GM18873 (cell line): ENCODE data around the gene CCL1.

ENCODE experiments used
- ATAC-seq: cut with Tn5 transposase; IDR thresholded peaks from one replicate; pipeline ENCODE4 v1.9.1; 2021; ENCODE audit warnings: mild to moderate bottlenecking, moderate library complexity, moderate number of reproducible peaks; ENCODE audit not compliant: unreplicated experiment, low FRiP score

The CCL1 gene, protein sequence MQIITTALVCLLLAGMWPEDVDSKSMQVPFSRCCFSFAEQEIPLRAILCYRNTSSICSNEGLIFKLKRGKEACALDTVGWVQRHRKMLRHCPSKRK

DNA sequence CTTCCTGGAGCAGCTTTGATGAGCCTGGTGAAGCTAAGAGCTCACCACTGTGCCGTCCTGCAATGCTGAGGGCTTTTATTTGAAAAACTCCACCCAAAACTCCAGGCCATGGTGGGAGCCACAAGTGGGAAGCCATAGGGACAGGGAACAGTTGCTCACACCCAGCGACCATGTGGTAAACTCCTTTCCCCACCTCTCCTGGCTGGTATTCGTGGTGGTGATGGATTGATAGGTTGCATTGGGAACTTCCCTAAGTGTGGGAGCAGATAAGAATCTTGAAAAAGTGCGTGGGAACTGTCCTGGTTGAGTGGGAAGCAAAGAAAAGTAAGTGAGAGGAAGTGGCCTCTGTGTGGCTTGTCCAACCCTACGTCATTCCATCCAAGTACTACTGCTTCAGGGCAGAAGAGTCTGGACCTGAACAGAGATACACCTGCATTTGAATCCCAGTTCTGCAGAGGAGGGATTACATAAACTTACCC lies at the start of gene CCL1:
CCL1 (minus strand) TSS at position 51 of the 479 bp plus-strand sequence. CDS start 72 bp downstream, outside the sequence.
- no peak for ATAC-seq

DNA sequence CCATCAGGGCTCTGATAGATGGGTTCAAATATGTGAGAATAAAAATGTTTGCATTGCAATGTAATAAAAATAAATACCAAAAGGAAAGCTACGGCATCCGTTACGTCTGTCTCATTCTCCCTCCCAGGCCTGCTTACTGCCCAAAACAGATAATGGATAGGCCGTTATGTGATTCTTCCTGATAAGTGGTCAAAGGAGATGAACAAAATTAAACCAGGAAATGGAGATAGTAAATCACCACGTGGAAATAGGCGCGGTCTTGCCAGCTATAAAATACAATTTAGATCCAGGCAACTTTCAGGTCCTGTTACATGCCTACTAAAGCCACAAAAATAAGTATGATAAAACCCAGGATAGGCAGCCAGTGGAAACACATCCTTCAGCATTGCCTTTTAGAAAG lies 49.5 kb upstream of the CCL1 start:
- ATAC-seq = no peak

DNA sequence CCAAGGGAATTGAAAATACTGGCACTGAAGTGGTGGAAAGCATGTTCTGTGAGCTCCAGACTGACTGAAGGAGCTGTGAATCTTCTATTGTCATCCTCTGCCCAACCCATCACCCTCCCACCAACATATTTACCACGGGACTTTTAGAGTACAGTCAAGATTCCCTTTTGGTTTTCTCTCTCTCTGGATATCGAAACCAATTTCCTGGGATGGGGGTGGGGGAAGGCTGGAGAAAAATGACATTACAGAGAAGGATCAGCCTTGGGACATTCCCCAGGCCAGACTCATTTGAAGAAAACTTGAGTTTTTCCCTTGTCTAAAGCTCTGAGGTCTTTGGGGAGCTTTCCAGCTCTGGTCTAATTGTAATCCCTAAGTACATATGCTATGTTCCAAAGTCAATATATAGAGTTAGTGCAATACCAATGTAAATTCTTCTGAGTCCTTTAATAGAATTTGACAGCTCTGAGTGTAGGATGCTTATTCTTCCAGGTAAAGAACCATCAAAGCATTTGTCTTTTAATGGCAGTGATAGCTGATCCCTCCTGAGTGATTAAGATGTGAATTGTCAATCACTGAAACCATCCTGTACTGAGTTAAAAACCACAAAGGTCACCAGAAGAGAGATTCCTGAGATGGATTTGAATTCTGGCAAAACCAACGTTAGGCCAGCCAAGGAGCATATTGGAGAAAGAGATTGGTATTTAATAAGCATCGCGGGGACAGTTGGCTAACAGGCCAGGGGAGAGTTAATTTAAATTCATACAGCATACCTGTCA lies 48.8 kb upstream of the CCL1 start:
- ATAC-seq = no peak

DNA sequence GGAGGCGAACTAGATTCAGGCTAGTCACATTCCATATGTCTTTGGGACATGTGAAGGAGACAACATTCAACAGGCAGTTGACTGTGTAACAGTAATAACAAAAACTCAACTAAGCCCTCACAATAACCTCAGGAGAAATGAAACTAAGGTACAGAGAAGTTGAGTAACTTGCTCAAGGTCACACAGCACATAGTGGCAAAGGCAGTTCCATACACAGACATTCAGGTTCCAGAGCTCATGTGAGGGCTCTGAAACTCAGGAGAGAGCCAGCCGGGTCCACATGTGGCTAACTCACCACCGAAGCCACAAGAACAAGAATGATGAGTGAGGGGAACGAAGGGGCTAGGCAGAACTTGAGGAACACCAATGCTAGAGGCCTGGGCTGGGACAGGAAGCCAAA lies 46.3 kb upstream of the CCL1 start:
- no peak for ATAC-seq

DNA sequence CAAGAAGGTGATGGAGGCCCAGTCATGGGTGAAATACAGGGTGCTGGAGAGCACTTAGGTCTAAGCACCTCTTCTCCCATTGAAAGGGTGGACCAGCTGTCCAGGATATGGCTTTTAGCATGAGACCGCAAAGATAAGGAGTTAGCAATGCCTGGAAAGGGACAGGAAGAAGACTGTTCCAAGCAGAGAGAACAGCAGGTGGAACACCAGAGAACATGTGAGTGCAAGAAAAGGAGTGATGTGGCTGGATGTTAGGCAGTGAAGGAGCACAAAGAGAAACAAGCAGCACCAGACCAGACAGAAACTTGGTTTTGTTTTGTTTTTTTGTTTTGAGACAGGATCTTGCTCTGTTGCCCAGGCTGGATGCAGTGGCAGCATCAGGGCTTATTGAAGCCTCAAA lies 45.4 kb upstream of the CCL1 start:
- no peak for ATAC-seq

DNA sequence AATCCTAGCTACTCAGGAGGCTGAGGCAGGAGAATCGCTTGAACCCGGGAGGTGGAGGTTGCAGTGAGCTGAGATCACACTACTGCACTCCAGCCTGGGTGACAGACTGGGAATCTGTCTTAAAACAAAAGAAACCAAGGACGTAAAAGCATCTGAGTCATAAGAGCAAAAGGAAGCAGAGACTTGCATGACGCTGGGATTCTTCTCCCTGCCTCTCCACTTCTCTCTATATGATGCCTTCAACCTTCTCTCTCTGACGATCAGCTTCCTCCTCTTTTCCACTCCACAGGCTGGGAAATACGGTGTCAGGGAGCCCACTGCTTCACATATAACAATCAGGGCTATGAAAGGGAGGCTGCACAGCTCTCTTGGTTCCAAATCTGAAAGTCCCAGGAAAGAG lies 43.2 kb upstream of the CCL1 start:
- ATAC-seq = no peak

DNA sequence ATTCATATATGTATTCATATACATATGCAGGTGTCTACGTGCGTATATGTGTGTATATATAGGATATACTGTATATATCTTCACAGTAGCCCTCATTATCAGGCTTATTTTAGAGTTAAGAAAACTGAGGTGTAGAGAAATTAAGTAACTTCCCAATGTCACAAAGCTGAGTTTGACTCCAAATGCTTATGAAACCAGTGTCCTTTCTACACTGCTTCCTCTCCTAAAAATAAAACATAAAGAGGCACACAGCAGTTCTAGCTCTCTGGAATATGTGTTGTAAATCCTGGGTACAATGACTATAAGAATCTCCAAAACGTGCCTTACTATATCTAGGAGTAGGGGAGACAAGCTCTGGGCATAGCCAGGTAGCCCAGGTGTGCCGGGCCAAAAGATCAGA lies 40.0 kb upstream of the CCL1 start:
- ATAC-seq = no peak

DNA sequence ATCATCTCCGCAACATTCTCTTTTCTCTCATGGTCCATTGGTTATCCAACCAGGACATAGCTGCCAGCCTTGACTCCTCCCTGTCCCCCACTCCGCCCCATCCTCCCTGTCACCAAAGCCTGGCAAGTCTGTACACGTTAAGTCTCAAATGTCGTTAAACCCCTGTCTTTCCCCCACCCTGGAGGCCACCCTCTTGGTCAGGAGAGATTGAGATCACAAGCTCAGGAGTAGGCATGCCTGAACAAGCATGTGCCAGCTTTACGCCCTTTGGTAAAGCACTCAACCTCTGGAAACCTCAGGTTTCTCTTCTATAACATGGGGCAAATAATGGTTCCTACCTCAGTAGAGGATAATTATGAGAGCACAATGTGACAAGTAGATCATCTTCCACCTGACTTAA lies 38.1 kb upstream of the CCL1 start:
- no peak for ATAC-seq

DNA sequence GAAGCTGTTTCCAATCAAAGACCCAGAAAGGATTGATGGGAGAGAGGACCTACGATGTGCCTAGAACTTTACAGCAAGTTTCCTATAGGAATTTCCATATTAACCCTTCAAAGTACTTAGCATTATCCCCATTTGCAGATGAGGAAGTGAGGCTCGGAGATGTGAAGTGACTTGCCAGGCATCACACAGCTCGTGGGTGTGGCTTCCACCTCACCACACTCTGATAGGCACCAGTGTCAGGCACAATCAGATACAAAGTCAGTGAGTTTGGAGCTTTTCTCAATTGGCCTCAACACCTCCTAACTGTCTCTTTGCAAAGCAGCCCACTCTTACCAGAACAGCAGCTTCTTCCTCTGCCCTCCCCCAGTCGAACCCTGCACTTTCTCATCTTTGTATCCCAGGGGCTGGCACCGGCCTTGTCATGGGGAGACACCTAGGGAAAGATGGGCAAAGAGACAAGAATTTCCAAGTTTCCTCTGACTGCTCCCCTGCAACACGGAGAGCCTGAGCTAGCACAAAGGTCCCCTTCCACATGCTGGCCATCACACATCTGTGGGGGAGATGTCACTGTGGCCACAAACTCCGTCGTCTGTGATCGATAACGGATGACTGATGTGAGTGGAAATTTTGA lies 37.4 kb upstream of the CCL1 start:
- no peak for ATAC-seq

DNA sequence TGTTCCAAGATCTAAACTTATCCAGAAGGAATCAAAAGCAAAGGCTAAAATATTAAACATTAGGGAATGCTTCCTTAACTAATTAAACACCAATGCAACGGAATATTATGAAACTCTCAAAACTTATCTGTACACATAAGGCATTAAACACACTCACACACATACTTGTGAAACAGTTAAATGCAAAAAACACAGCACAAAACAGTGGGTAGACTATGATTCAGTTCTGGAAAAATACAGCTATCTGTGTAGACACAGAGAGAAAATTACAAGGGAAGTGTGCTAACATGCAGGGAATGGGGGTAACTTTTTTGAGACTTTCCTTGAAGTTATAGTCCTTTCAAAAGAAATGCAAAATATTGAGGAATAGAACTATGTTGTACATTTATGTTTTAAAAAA lies 36.7 kb upstream of the CCL1 start:
- no peak for ATAC-seq

DNA sequence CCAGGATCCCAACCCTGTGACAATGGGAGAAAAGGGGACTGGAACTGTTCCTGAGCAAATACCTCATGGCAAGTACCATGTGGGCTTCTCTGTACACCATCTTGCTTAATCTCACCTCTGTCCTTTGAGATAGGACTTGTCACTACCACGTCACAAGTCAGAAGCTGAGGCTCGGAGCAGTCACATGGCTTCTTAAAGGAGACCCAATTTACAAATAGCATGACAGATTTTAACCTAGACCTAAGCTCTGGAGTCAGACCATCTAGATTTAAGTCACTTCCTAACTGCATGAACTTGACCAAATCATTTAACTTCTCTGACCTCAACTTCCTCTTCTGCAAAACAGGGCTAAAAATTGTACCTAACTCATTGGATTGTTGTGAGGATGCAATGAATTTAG lies 36.0 kb upstream of the CCL1 start:
- ATAC-seq = no peak

DNA sequence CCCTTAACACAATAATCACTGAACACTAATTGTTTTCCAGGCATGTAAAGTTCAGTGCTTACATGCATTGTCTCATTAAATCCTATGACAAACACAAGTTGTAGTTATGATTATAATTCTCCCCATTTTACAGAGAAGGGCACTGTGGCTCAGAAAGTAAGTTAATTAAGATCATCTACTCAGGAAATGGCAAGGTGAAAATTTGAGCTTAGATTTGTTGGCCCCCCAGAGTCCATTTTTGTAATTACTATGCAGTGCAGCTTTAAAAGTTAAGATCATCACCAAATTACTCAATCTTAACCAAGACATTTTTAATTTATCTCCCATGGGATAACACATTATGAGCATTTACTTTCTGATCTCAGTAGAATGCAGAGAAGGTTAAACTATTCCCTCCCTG lies 34.2 kb upstream of the CCL1 start:
- no peak for ATAC-seq

DNA sequence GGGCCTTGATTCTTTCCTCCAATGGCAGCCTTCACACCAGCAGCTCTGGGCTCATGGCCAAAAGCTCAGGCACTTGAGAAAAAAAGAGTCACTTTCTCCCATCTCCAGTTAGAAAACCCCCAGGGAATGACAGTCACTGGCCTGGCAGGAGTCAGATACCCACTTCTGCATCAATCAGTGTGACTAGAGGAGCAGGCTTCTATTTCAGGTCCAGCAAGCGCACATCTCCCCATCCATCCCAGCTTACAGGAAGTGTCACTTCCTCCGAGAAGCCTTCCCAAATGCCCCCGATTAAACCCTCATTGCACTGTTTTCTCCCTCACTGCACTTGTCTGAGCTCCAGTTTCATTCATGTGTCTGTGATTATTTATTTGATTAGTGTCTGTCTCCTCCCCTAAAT lies 30.4 kb upstream of the CCL1 start:
- ATAC-seq = no peak

DNA sequence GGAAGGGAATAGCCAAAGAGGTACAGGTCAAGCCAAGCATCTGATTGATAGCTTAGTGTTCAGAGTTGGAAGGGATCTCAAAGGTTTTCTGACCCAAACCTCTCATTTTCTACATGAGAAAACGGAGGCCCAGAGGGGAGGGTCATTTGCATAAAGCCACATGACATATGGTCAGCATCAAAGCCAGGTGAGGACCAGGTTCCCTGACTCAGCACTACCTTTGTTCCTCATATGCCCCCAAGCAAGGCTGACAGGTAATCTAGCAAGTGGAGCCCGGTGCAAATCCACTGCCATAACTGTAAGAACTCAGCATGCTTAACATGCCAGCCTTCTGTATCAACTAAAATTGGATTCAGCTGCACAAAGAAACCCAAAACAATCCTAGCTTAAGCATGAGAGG lies 28.2 kb upstream of the CCL1 start:
- no peak for ATAC-seq

DNA sequence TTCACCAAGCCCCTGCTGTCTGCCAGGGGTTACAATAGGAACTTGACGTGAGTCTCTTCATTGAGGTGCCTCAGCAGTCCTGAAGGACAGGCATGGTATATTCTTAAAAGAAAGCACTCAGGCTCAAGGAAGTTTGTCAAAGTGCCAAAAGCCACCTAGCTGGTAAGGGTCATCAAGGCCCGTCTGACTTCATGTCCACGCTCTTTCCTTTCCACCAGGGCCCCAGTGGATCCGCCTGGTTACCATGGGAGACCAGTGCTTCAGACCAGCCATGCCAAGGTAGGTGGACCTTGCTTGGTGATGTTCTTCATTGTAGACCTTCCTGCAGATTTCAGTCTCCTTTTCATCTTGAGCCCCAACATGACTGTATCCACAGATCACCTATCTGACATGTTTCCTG lies 27.6 kb upstream of the CCL1 start:
- ATAC-seq = no peak

DNA sequence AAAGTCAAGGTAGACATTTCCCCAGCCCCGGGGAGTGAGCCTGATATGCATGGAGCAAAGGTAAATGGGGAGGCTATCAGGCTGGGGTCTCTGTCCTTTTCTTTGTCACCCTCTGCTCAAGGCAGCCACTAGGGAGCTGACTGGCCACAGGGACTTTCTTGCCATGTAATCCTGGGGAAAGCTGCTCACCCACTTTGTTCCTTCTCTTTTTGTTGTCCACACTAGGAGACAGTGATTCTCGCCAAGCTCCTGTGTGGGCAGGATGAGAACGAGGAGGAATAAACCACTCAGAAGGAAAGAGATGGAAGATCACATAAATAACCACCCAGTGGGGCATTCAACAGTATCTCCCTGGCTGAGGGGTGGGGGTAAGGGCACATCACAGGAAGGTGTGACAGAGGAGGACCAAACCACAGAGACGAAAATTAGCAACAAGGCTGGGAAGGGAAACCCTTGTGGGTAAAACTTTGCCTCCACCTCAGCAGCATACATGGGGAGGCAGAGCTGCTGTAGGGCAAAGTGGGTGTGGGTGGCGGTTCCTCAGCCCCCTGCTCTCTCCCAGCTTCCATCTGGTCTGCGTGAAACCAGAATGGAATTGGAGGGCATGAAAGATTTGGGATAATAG lies 26.2 kb upstream of the CCL1 start:
- no peak for ATAC-seq

DNA sequence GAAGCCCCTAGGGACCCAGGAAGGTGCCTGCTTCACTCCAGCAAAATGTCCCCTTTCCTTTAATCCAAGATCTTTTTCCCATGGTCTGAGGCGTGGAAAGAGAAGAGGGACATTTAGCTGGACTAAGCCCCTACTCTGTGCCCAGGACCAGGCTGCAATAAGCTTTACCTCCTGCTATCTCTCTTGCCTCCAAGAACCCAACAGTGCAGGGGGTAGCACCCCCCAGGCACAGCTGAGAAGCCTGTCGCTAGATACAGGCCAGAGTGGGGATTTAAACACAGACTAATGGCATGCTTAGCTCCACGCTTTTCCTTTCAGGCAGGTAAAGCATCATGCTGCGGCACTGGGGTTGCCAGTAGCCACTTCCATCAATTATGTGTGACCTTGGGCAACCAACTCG lies 24.5 kb upstream of the CCL1 start:
- ATAC-seq = no peak

DNA sequence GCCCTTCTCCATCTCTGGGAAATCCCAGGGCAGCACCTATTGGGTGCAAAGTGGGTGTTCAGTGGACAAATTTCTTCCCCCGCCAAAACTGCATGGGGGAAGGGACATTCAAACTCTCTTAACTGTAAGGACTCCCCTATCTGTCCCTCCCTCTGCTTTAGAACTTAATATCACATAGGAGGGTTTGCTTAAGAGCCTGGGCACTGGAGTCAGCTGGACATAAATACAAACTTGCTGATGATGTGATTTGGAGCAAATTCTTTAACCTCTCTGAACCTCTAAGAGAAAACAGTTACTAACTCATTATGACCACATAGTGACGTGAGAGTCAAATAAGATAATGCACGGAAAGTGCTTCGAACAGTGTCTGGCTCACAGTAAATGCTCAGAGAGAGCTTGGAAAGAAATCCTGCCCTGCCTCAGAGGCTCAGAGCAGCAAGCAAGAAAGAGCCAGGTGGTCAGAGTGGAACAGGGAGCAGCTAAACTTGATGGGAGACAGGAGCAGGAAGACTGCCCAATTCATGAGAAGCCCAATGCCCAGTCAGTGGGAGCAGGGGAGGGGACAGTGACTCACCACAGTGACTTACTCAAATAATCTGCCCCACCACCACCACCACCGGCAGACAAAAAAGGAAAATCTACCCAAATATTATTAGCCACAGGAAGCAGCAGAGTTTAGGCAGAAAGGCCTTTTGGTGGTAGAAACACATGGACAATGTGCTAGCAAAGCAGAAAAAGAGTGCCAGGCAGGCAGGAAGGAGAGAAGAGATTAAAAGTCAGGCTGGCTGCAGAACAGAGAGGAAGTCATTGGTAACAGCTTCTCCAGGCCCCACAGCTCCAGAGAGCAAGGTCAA lies 23.9 kb upstream of the CCL1 start:
- no peak for ATAC-seq

DNA sequence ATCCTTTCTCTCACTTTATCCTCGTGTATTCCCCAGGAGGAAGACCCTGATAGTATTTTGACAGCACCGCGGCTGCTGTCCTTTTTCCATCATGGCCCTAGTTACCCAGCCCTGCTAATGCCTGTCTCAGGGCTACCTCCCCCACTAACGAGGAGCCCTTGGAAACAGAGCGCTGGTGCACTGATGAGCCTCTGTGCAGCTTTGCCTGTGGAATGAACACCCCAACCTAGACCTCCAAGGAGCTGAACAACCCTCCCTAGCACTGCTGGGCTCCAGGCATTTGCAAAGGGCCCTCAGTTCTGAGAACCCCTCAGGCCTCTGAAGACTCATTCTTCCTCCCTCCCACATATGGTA lies 23.3 kb upstream of the CCL1 start:
- no peak for ATAC-seq

DNA sequence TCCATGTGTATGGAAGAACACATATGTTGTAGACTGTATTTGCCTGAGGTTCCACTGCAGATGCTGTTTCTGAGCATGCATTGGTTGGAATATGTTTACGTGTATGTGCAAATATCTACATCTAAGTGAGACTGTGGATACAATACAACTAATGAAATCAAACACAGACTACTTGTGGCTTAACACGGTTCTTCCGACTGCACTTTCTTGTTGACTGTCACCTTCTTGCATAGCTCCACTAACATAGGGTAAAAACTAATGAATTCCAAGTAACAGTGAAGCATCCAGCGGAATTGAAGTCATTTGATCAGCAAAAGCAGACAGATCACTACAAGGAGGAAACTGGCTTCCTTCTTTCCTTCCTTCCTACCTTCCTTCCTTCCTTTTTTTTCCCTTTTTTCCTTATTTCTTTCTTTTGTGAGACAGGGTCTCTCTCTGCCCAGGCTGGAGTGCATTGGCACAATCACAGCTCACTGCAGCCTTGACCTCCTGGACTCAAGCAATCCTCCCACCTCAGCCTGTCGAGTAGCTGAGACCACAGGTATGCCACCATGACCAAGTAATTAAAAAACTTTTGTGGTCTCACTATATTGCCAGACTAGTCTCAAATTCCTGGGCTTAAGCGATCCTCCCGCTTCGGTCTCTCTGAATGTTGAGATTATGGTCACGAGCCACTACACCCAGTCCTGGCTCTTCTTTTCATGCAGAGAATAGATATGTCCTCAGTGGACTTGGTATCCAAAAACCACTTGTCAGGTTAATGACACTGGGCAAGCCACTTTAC lies 22.0 kb upstream of the CCL1 start:
- ATAC-seq = no peak
